ENCODE data around the gene DYNC2H1. TPM values are rescaled to one million over a fixed set of nuclear protein-coding genes. Genes with fewer than 3 reads are reported as not detected.
"Not testable (repeated sequence)": the region's sequence is repeated elsewhere in the genome, so short reads cannot be mapped to it uniquely, and the experiment has no call there.

The DYNC2H1 gene
- total and polyA plus RNA-seq, 2 donors (not counting 1 experiment from before 2014, with no cell fraction given), result 20.1 to 65.9 TPM

DNA sequence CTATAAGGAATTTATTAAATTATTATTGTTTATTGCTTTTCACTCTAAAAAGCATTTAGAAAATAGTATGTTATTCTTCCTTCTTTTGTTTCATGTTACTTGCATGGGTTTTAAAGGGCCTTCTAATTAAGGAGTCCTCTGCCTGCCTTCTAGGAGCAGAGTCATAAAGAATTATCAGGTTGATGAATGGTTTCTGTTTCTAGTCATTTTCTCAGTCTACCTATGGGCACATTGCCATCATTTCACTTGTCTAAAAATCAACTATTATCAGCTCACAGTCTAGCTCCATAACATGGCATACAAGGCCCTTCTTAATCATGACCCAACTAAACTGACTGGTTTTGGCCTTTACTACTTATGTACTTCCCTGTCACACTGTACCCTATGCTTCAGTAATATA lies 16.2 kb downstream of the DYNC2H1 start:
- no peaks in the 10 kb centered on the region for H3K79me2 ChIP-seq (ENCODE audit: control insufficient read depth, insufficient read depth, low read length)
- H3K36me3 ChIP-seq (ENCODE audit: control insufficient read depth, insufficient read depth, low read length), result peaks cover 2% of the 10 kb centered on the region
- no peak for DNase-seq (ENCODE audit: low read depth in 2 of 2)
- no peak overlapping the region for H3K4me2 ChIP-seq (ENCODE audit: extremely low read depth, insufficient read depth, low read length)
- H3K9ac ChIP-seq (ENCODE audit: insufficient read depth, low read length), result no peak overlapping the region
- H3K27me3 ChIP-seq (ENCODE audit: control insufficient read depth, insufficient read depth, low read length), result no peaks in the 10 kb centered on the region
- H2AFZ ChIP-seq (ENCODE audit: low read length), result no peak overlapping the region
- no peak overlapping the region for H3K27ac ChIP-seq (ENCODE audit: insufficient read depth, low read length)
- no peak for TF ChIP-seq EZH2 (IDR thresholded peaks at IDR 0.05; ENCODE audit: low read length, missing control alignments)
- TF ChIP-seq, protein P1, sequence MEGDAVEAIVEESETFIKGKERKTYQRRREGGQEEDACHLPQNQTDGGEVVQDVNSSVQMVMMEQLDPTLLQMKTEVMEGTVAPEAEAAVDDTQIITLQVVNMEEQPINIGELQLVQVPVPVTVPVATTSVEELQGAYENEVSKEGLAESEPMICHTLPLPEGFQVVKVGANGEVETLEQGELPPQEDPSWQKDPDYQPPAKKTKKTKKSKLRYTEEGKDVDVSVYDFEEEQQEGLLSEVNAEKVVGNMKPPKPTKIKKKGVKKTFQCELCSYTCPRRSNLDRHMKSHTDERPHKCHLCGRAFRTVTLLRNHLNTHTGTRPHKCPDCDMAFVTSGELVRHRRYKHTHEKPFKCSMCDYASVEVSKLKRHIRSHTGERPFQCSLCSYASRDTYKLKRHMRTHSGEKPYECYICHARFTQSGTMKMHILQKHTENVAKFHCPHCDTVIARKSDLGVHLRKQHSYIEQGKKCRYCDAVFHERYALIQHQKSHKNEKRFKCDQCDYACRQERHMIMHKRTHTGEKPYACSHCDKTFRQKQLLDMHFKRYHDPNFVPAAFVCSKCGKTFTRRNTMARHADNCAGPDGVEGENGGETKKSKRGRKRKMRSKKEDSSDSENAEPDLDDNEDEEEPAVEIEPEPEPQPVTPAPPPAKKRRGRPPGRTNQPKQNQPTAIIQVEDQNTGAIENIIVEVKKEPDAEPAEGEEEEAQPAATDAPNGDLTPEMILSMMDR (conservative IDR thresholded peaks at IDR 0.05 in 1 of 2, IDR thresholded peaks at IDR 0.05 in 1 of 2; ENCODE audit: low read depth in 1 of 2, low read length in 2 of 2), result no peak
- H4K20me1 ChIP-seq (ENCODE audit: control insufficient read depth, extremely low read depth, insufficient read depth, low read length), result no peaks in the 10 kb centered on the region
- no peak overlapping the region for H3K4me3 ChIP-seq (replicated peaks in 1 of 4; ENCODE audit: control extremely low read depth in 1 of 4, insufficient read depth in 1 of 4, low read depth in 3 of 4, low read length in 4 of 4)
- H3K4me1 ChIP-seq (ENCODE audit: control insufficient read depth, extremely low read depth, insufficient read depth, low read length), result no peaks in the 10 kb centered on the region
- H3K9me3 ChIP-seq (ENCODE audit: control insufficient read depth, insufficient read depth, low read depth, low read length), result no peaks in the 10 kb centered on the region

GRCh38 chr11:103141986-103142385 lies 32.8 kb downstream of the DYNC2H1 start:
- H3K27me3 ChIP-seq (ENCODE audit: control insufficient read depth, insufficient read depth, low read length); DNase-seq (ENCODE audit: low read depth in 2 of 2): not testable (repeated sequence)

DNA sequence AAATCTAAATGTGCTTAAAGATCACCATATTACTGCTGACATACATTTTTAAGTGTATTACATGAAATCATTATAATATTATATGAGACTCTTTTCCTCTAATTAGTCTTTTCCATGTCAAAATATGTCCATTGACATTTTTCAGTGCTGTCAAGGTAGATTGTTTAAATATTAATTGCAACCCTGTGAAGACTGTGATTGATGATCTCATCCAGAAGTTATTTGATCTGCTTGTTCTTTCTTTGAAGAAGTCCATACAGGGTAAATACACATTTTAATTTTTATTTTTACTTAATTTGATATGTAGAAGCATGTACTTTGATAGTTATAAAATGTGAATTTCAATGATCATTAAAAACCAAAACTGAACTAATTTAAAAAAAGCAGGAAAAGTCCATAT lies 38.4 kb downstream of the DYNC2H1 start:
- Histone ChIP-seq H3K36me3 (ENCODE audit: control insufficient read depth, insufficient read depth, low read length) (peaks cover 3% of the 10 kb centered on the region), H3K9me3 (ENCODE audit: control insufficient read depth, insufficient read depth, low read depth, low read length) (no peaks in the 10 kb centered on the region), H4K20me1 (ENCODE audit: control insufficient read depth, extremely low read depth, insufficient read depth, low read length) (no peaks in the 10 kb centered on the region), H3K27ac (ENCODE audit: insufficient read depth, low read length) (no peak overlapping the region), H2AFZ (ENCODE audit: low read length) (no peak overlapping the region), H3K79me2 (ENCODE audit: control insufficient read depth, insufficient read depth, low read length) (no peaks in the 10 kb centered on the region), H3K4me2 (ENCODE audit: extremely low read depth, insufficient read depth, low read length) (no peak overlapping the region), H3K9ac (ENCODE audit: insufficient read depth, low read length) (no peak overlapping the region), H3K27me3 (ENCODE audit: control insufficient read depth, insufficient read depth, low read length) (no peaks in the 10 kb centered on the region), H3K4me3 (replicated peaks in 1 of 4; ENCODE audit: control extremely low read depth in 1 of 4, insufficient read depth in 1 of 4, low read depth in 3 of 4, low read length in 4 of 4) (no peak overlapping the region), H3K4me1 (ENCODE audit: control insufficient read depth, extremely low read depth, insufficient read depth, low read length) (no peaks in the 10 kb centered on the region)
- no peak for TF ChIP-seq EZH2 (IDR thresholded peaks at IDR 0.05; ENCODE audit: low read length, missing control alignments)
- TF ChIP-seq, protein P1 (conservative IDR thresholded peaks at IDR 0.05 in 1 of 2, IDR thresholded peaks at IDR 0.05 in 1 of 2; ENCODE audit: low read depth in 1 of 2, low read length in 2 of 2), result no peak
- no peak for DNase-seq (ENCODE audit: low read depth in 2 of 2)

More at GRCh38 chr11:103141986-103142385, 32.8 kb downstream of the DYNC2H1 start:
- not testable (repeated sequence) for H3K36me3 ChIP-seq (ENCODE audit: control insufficient read depth, insufficient read depth, low read length); H3K79me2 ChIP-seq (ENCODE audit: control insufficient read depth, insufficient read depth, low read length); H2AFZ ChIP-seq (ENCODE audit: low read length); H3K4me1 ChIP-seq (ENCODE audit: control insufficient read depth, extremely low read depth, insufficient read depth, low read length); H3K9ac ChIP-seq (ENCODE audit: insufficient read depth, low read length); H3K9me3 ChIP-seq (ENCODE audit: control insufficient read depth, insufficient read depth, low read depth, low read length); H3K4me3 ChIP-seq (replicated peaks in 1 of 4; ENCODE audit: control extremely low read depth in 1 of 4, insufficient read depth in 1 of 4, low read depth in 3 of 4, low read length in 4 of 4); H4K20me1 ChIP-seq (ENCODE audit: control insufficient read depth, extremely low read depth, insufficient read depth, low read length); H3K27ac ChIP-seq (ENCODE audit: insufficient read depth, low read length); H3K4me2 ChIP-seq (ENCODE audit: extremely low read depth, insufficient read depth, low read length)

Data from fibroblast of lung (primary cell).